SH-SY5Y (cell line): ENCODE results near the gene UST.

Experiments
- GATA2 ChIP-seq: IDR thresholded peaks from 2 replicates; pipeline ENCODE4 v1.6.1; 2011; ENCODE audit warnings: mild to moderate bottlenecking, low read depth, low read length
- GATA3 ChIP-seq: IDR thresholded peaks from 2 replicates; pipeline ENCODE4 v1.6.1; 2011; ENCODE audit warnings: low read depth, mild to moderate bottlenecking, low read length, moderate library complexity

DNA sequence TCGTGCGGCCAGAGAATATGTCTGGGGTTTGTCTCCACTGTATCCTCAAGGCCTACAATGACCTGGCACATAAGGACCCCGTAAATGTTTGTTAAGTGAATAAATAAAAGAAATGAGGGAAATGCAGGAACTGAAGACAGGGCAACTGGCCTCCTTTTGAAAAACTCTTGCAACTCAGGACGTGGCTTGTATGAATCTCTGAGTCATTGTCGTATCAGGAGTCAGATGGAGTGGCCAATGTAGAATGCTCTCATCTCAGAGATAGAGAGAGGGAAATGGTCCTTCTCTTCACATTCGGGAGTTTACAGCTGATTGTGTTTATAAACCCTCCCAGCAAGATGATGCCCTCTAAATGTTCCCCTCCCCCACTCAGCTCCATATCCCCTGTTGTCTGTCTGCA lies 57.1 kb downstream of the UST start:
- TF ChIP-seq GATA2 = no peak
- TF ChIP-seq GATA3 = no peak
